ENCODE data around the gene SDC4.
"Not testable (repeated sequence)": the region's sequence is repeated elsewhere in the genome, so short reads cannot be mapped to it uniquely, and the experiment has no call there.

Gene SDC4

DNA sequence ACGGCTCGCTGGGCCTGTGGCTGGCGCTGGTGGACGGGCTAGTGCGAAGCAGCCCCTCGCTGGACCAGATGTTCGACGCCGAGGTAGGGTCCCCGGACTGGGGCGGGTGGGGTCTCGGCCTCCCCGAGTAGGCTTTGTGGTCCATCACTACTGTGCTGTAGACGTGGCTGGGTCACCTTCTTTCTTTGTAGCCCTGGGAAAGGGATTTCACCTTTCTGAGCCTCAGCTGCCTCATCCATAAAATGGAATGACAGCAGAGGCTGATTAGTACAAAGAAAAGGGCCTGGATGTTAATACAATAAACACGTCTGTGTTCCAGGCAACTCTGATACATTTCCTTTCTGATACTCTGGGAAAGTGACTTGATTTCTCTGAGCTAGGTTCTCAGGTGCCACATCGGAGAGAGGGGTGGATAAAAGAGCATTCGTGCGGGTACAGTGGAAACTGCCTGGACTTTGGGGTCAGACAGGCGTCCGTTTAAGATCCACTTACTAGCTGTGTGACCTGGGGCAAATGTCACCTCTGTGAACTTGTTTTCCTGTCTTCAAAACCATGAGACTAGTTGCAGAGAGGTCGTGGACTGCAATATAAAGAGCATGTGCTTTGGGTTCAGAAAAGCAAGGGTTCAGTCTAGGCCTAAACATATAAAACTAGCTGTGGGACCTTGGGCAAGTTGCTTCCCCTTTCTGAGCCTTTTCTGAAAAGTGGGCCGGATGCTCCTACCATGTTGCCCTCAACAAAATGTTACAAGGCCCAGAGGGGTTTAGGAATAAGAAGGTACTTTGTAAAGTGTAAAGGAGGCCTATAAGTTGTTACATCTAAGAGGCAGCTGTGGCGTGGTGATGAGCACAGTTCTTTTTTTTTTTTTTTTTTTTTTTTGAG is 15.6 kb upstream of the SDC4 start:
- no peak for DNase-seq (ENCODE audit: low read depth)

DNA sequence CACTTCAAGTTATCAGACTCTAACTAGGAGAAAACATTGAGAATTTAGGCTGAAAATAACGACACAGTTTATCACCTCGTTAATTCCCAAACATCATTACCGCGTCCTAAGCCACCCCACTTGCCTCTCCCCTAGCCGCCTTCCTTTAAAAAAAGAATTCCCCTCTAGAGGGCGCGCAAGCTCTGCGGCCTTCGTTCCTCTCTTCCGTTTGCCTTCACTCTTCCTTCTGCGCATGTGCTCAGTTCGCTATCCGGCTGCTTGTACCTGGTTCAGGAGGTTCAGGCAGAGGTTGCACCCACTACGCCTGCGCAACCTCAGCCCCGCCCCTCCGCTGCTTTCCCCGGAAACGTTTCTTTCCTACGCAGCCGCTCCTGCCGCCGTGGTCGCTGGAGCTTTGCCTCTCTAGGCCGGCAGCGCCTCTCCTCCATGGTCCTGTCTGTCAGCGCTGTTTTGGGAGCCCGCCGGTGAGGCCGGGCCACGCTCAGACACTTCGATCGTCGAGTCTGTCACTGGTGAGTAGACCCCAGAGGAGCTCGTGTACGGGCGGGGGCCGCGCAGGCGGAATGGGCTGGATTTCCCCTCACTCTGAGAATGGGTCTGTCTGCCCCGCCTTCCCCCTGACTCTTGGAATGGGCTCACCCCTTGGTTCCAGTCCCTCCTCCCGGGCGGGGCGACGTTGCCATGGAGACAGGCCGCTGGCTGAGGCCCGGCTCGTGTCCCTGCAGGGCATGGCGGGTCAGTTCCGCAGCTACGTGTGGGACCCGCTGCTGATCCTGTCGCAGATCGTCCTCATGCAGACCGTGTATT is 14.8 kb upstream of the SDC4 start, which contains the start of gene SYS1:
Gene SYS1, plus strand, starts transcription at position 353 of the 807 bp plus-strand sequence. Its CDS starts 376 bp downstream, at position 729.
- peak; percentile 99 for DNase-seq (ENCODE audit: low read depth)

- no peak for DNase-seq (ENCODE audit: low read depth)
Measured at GRCh38 chr20:45361793-45362192, 13.6 kb upstream of the SDC4 start.

GRCh38 chr20:45359406-45360148 is 11.4 kb upstream of the SDC4 start:
- DNase-seq (ENCODE audit: low read depth): peak; percentile 54

DNA sequence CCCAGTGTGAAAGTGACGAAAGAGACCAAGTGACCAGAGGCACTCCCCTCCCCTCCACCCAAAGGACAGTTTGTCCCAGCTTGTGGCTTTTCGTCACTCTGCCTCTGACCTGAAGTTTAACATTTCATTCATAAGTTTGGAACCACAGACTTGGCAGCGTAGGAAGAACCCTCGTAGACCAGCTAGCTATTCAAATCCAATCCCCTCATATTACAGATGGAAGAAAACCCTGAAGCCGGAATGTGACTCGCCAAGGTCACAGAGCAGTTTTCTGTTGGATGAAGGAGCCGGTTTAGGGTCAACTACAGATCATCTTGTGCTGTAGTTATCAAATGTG is 10.8 kb upstream of the SDC4 start:
- peak; percentile 66 for DNase-seq (ENCODE audit: low read depth)

DNA sequence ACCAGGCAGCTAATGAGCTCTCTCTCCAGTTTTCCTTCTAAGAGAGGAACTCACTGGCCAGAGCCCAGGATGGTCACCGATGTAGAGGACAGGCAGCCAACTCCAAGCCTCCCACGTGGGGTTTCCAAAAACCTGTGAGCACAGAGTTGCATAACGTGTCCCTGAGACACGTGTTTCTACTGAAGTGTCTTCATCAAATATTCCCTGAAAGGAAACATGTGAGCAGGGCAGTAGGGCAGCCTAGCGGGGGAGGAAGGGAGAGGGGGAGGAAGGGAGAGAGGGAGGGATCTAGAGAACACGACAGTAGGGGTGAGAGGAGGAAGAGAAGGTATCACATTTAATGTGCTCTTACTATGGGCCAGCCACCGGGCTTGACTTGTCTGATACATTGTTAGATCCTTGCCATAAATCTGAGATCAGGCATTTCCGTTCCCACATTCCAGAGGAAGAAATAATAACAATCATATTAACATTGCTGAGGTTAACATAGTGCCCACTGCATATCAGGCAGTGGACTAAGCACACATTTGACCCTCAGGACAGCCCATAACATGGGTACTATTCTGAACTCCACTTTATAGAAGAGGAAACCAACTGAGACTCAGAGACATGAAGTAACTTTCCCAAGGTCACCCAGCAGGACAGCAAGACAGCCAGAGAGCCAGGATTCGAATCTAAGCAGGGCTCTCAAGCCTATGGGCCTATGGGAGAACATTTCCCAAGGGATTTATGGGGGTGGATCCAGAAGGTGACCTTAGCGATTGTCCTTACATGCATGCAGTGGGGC is 10.3 kb upstream of the SDC4 start:
- DNase-seq (ENCODE audit: low read depth): peak; percentile 90

GRCh38 chr20:45355209-45356084 is 7.2 kb upstream of the SDC4 start:
- peak; percentile 84 for DNase-seq (ENCODE audit: low read depth)

GRCh38 chr20:45354423-45355208 is 6.4 kb upstream of the SDC4 start:
- peak; percentile 58 for DNase-seq (ENCODE audit: low read depth)

DNA sequence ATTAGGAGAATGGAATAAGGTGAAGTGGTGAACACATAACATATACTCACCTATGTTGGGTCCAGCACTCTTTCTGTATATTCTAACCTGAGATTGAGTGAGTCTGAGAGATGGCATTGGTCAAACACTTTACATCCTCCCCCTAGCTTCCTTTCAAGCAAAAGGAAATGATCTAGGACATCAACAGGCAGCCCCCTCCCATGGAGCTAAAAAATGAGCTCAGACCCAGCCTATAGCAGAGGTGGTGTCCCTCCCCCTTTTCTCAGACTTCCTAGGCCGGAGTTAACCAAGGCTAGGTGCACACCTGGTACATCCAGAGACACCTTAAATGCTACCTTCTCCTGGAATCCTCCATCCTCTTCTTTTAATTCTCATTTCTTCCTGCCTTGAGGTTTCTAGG is 5.5 kb upstream of the SDC4 start:
- no peak for DNase-seq (ENCODE audit: low read depth)

DNA sequence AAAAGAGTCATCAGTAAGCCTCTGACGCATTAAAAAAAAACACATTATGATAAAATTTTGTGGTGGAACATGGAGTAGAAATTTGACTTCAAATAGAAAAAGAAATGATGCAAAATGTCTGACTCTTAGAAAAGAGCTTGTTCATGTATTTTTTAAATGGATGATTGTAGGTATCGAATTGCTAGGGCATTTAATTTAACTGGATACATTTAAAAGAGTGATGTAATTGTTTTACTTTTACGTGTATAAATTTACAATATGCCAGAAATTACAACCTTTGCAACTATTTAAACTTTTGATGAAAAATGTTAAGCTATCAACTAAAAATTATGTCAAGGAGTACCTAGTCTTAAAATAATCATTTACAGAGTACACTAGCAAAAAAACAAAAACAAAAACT is 4.5 kb upstream of the SDC4 start:
- no peak for DNase-seq (ENCODE audit: low read depth)

DNA sequence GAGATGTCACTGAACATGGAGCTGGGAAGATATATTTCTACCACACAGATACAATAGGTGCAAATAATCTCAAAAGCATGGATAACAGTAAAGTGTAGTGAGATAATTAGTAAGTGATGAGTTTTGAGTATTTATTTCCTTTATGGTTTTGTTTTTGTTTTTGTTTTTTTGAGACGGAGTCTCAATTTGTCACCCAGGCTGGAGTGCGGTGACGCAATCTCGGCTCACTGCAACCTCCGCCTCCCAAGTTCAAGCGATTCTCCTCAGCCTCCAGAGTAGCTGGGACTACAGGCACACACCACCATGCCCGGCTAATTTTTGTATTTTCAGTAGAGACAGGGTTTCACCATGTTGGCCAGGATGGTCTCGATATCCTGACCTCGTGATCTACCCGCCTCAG is 2.6 kb upstream of the SDC4 start:
- not testable (repeated sequence) for DNase-seq (ENCODE audit: low read depth)

GRCh38 chr20:45350217-45350616 is 2.0 kb upstream of the SDC4 start:
- no peak for DNase-seq (ENCODE audit: low read depth)

GRCh38 chr20:45347297-45347935 is 808 bp downstream of the SDC4 start:
- DNase-seq (ENCODE audit: low read depth): peak; percentile 38

GRCh38 chr20:45346851-45347250 is 1.4 kb downstream of the SDC4 start:
- peak; percentile 66 for DNase-seq (ENCODE audit: low read depth)

GRCh38 chr20:45346291-45346718 is 1.9 kb downstream of the SDC4 start:
- DNase-seq (ENCODE audit: low read depth): no peak

- DNase-seq (ENCODE audit: low read depth): peak; percentile 36
Measured at GRCh38 chr20:45345104-45345936, 2.9 kb downstream of the SDC4 start.

DNA sequence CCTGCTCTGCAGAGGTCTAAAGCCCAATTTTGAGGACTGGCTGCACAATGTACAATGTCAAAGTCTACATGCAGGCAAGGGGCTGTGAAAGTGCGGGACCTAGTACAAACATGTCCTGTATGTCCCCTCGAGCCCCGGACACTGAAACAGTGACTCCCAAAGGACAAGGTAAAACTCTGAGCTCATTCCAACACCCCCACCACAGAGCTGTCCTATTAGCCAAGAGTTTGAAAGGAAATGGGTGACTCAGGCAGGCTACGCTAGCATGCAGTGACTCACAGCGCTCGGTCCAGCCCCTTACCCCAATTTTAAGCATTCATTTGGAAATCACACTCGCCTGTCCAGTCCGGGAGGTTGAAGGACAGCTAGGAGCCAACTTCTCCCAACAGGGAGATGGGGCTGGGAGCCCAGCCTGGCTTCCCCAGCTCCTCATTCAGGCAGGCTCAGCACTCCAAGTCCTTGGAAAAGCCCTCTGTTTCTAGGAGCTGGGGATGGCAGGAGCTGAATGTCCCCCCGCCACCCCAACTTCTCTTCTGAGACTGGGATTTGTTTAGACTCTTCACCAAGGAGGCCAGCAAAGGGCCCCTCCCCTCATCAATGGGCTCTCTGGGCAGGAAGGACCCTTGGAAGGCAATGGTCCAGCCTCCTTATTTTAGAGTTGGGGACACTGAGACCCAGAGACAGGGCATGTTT is 3.9 kb downstream of the SDC4 start:
- peak; percentile 95 for DNase-seq (ENCODE audit: low read depth)
